Measurements from ENCODE around the gene KRT7. TPM values are rescaled to one million over a fixed set of nuclear protein-coding genes. Genes with fewer than 3 reads are reported as not detected.
"Not testable (repeated sequence)": the region's sequence is repeated elsewhere in the genome, so short reads cannot be mapped to it uniquely, and the experiment has no call there.

Gene KRT7
- total RNA-seq, 1 experiment from 2014 or later: 0.40 TPM

GRCh38 chr12:52277486-52278245 is 44.6 kb downstream of the KRT7 start:
- no peak for DNase-seq (ENCODE audit: low read depth)

- peak; percentile 51 for DNase-seq (ENCODE audit: low read depth)
Measured at GRCh38 chr12:52278575-52279421, 45.8 kb downstream of the KRT7 start.

- no peak for DNase-seq (ENCODE audit: low read depth)
Measured at GRCh38 chr12:52279422-52280318, 46.6 kb downstream of the KRT7 start.

- peak; percentile 76 for DNase-seq (ENCODE audit: low read depth)
Measured at GRCh38 chr12:52280319-52280795, 47.3 kb downstream of the KRT7 start.

- DNase-seq (ENCODE audit: low read depth): peak; percentile 92
Measured at GRCh38 chr12:52280796-52281560, 47.9 kb downstream of the KRT7 start.

GRCh38 chr12:52284562-52285171 is 51.6 kb downstream of the KRT7 start:
- DNase-seq (ENCODE audit: low read depth): no peak

- DNase-seq (ENCODE audit: low read depth): peak; percentile 59
Measured at GRCh38 chr12:52285172-52285745, 52.2 kb downstream of the KRT7 start.

- no peak for DNase-seq (ENCODE audit: low read depth)
Measured at GRCh38 chr12:52285851-52286530, 52.9 kb downstream of the KRT7 start.

GRCh38 chr12:52286857-52287785 is 54.1 kb downstream of the KRT7 start:
- not testable (repeated sequence) for DNase-seq (ENCODE audit: low read depth)

GRCh38 chr12:52287816-52288805 is 55.1 kb downstream of the KRT7 start:
- not testable (repeated sequence) for DNase-seq (ENCODE audit: low read depth)

- not testable (repeated sequence) for DNase-seq (ENCODE audit: low read depth)
Measured at GRCh38 chr12:52290483-52291134, 57.6 kb downstream of the KRT7 start.

GRCh38 chr12:52291267-52291935 is 58.4 kb downstream of the KRT7 start, which contains the start of gene KRT81:
KRT81 (minus strand) TSS chr12:52291534; CDS start chr12:52291465, 69 bp downstream.
- no peak for DNase-seq (ENCODE audit: low read depth)

GRCh38 chr12:52293926-52294325 is 60.9 kb downstream of the KRT7 start:
- no peak for DNase-seq (ENCODE audit: low read depth)

GRCh38 chr12:52294803-52295202 is 61.8 kb downstream of the KRT7 start:
- DNase-seq (ENCODE audit: low read depth): no peak

GRCh38 chr12:52295663-52296062 is 62.6 kb downstream of the KRT7 start:
- DNase-seq (ENCODE audit: low read depth): no peak

Data from LHCN-M2 (cell line).